HG02571 (cell line): ENCODE results near the gene FZD7.

ENCODE experiments used
- ATAC-seq: cut with Tn5 transposase; IDR thresholded peaks from one replicate; pipeline ENCODE4 v1.9.1; 2021; ENCODE audit warnings: mild to moderate bottlenecking, moderate library complexity; ENCODE audit not compliant: unreplicated experiment

The FZD7 gene

DNA sequence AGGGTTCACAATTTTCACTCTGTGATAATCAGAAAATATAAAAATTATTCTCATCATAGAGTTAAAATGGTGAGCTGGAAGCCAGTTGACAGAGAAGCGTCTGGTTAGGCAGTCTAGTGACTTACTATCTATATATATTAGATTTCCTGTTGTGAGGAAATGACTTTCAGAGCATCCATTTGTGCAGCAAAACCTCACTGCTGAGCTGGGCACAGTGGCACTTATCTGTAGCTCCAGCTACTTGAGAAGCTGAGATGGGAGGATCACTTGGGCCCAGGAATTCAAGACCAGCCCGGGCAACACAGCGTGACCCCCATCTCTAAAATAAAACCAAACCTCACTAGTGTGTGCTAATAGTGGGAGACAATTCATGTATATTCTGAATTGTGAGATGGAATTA, 32.2 kb downstream of the FZD7 start:
- no peak for ATAC-seq

DNA sequence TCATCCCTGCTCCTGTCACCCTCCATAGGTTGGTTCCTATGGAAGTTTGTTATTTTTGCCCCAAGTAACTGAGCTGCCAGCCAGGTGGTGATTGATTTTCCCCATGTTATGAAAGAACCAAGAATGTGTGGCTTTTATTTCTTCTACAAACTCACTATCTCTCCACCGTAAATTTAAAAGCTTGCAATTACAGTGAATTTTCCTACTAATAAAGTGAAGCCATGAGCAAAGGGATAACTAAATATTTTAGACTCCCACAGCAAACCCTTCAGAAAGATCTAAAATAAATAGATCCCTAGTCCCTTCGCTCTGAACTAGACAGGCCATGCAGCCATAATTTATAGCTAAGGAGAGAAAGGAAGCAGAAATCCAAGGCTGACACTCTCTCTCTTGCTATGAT, 33.2 kb downstream of the FZD7 start:
- no peak for ATAC-seq

DNA sequence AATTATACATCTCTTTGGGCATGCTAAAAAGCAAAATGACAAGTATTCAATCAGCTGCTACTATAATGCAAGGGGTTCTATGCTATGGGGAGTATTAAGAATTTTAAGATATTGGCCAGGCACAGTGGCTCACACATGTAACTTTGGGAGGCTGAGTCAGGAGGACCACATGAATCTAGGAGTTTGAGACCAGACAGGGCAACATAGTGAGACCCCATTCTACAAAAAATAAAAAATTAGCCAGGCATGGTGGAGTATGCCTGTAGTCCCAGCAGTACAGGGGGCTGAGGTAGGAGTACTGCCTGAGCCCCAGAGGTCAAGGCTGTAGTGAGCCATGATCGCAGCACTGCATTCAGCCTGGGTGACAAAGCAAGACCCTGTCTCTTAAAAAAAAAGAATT, 33.9 kb downstream of the FZD7 start:
- ATAC-seq: no peak

DNA sequence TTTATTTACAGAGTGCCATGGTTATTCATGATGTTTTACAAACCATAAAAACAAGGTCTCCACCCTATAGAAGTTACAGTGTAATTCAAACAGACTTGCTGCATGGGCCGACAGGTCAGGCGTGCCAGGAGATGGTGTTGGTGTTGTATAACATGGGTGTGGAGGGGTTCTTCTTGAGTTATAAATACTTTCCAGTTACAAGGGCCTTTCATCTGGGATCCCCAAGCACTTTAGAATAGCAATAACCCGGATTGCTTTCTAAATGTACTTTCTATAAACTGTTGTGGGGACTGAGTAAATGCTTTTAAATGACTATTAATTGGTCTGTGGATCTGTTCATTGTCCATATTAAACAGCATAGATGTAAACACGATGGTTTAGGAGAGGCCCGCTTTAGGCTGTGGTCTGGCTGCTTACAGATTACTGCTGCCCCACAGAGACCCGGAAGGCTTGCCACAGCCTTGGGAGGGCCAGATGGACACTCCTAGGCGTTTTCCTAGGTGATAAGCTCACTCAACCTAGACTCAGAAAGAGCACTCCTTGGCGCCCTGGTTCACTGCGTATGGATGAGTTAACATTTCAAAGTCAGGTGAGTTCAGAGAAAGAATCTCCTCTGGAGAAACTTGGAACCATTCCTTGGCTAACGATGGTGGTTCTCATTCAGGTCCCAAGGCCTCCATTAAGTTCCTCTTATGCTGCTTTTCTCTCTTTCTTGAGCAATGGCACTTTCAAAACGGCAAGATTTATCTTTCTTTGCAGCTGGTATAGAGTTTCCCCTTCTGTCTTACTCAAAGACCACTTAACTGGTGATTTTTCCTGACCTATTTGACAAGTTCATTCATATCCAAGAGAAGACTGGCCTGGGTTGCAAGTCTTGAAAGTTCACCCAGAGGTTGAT, 35.8 kb downstream of the FZD7 start:
- no peak for ATAC-seq

DNA sequence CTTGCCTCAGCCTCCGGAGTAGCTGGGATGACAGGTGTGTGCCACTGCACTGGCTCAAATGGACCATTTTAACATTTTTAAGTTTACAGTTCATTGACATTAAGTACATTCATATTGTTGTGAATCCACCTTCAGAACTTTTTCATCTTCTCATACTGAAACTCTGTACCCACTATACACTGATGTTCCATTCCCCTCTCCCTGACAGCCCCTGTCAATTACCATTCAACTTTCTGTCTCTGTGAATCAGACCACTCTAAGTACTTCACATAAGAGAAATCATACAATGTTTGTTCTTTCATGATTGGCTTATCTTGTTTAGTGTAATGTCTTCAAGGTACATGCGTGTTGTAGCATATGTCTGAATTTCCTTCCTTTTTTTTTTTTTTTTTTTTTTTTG, 37.5 kb downstream of the FZD7 start:
- no peak for ATAC-seq

DNA sequence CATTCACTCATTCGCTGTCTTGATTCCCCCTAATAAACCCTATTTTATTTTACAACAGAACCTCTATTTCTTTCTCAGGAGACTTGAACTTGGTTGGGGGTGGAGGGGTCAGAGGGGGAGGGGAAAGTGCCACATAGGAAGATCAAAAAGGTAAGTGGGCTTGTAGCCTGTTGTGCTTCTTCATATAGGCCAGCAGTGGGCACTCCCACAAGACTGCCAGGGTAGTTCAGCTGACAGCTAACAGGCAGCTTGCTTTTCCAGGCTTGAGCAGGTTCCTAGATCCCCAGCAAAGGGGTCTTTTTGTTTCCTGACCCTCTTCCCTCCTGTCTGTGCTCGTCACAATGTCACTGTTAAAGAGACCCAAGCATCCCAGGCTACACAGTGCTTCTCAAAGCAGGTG, 38.6 kb downstream of the FZD7 start:
- no peak for ATAC-seq

GRCh38 chr2:202072737-202073401, 39.2 kb downstream of the FZD7 start, which contains the start of gene KIAA2012:
KIAA2012 (plus strand) TSS chr2:202073255; CDS start chr2:202073628, 373 bp downstream.
- no peak for ATAC-seq

- ATAC-seq: no peak
Measured at GRCh38 chr2:202074324-202074723, 40.7 kb downstream of the FZD7 start.

GRCh38 chr2:202079310-202079709, 45.7 kb downstream of the FZD7 start:
- no peak for ATAC-seq

DNA sequence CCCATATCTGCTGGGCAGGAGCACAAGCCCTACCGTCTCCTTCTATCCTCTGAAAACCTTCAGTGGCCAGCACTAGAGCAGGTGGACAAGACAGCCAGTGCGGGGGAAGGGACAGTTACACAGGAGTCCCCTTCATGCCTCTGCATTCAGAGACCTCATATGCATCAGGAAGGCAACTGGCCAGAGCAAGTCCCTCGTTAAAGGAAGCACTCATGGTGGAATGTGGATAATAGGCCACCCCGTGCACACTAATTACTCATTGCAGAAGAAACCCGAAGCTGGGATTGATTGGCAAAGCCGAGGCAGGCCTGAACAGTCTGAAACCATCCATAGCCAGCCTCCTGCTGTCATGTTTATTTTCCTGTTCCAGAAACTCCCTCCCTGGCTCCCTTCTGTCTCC, 50.6 kb downstream of the FZD7 start:
- ATAC-seq: no peak
